Stimulated activated CD4-positive, alpha-beta T cell treated with anti-CD3 and anti-CD28 coated beads, Interleukin-12 subunit alpha, Interleukin-12 subunit beta, amount 100 ng/mL, for 24 hours (primary cell): ENCODE results near the gene RAPH1.

Experiments used
- DNase-seq, 2 experiments: peaks; one replicate each; pipeline ENCODE4 v3.0.0-alpha.2; 2020; ENCODE audit warnings: low read depth in 2 of 2

The RAPH1 gene

GRCh38 chr2:203361922-203362321, 173.2 kb downstream of the RAPH1 start:
- DNase-seq = no peak

GRCh38 chr2:203361495-203361894, 173.6 kb downstream of the RAPH1 start:
- DNase-seq = no peak

GRCh38 chr2:203360833-203361430, 174.2 kb downstream of the RAPH1 start:
- DNase-seq = no peak

- DNase-seq = no peak
Observed at GRCh38 chr2:203359450-203359849, 175.7 kb downstream of the RAPH1 start.

GRCh38 chr2:203354966-203355365, 180.1 kb downstream of the RAPH1 start:
- no peak for DNase-seq

GRCh38 chr2:203352604-203353255, 182.4 kb downstream of the RAPH1 start:
- DNase-seq = no peak

- no peak for DNase-seq
Observed at GRCh38 chr2:203347375-203347774, 187.7 kb downstream of the RAPH1 start.

GRCh38 chr2:203346612-203347011, 188.5 kb downstream of the RAPH1 start:
- no peak for DNase-seq

GRCh38 chr2:203344667-203345066, 190.4 kb downstream of the RAPH1 start:
- no peak for DNase-seq
